ENCODE measurements around the gene USP34. TPM values are rescaled to one million over a fixed set of nuclear protein-coding genes. Genes with fewer than 3 reads are reported as not detected.

Gene USP34
- total RNA-seq, 5 donors from 2014 or later (not counting 1 experiment from before 2014, with no cell fraction given): 118 to 193 (median 132) TPM

GRCh38 chr2:61419129-61419528, 51.8 kb downstream of the USP34 start:
- POLR2A ChIA-PET: interaction anchor here (0.6 to 0.8 kb wide), 3 partner anchors 40 to 1429 kb away, joined by 3 to 11 read pairs (median 4); no protein-coding TSS in a partner anchor
- DNase-seq (peak in 5 of 35 experiments; percentile 11 to 34 (median 15)), ATAC-seq (replicated peaks in 1 of 4) (peak in 2 of 4 experiments; percentile 43 to 64)
- H3K36me3 ChIP-seq (ENCODE audit: control insufficient read depth in 2 of 2, extremely low read depth in 1 of 2, insufficient read depth in 1 of 2, low read length in 1 of 2): peaks cover 0 to 4% of the 10 kb centered on the region in 2 donors
- peak overlapping the region in 1 of 2 donors; percentile 49 for H3K27ac Mint-ChIP-seq
- CTCF ChIA-PET: interaction anchor here in 1 of 2 donors (0.6 kb wide), 1 partner anchor 28 kb away, joined by 3 read pairs; no protein-coding TSS in a partner anchor
- no peak overlapping the region for H3K27ac ChIP-seq (ENCODE audit: low read length)
- H3K4me1 Mint-ChIP-seq: peaks cover 57 to 70% (median 62%) of the 10 kb centered on the region in 3 donors
- H3K4me1 ChIP-seq (ENCODE audit: control insufficient read depth in 1 of 2, extremely low read depth in 1 of 2, insufficient read depth in 2 of 2, low read length in 2 of 2): peaks cover 14 to 24% of the 10 kb centered on the region in 2 experiments
- H3K36me3 Mint-ChIP-seq: peaks cover 8% of the 10 kb centered on the region
- H3K9me3 ChIP-seq: no peaks in the 10 kb centered on the region
- H3K27me3 ChIP-seq (replicated peaks in 1 of 2; ENCODE audit: control insufficient read depth in 2 of 2, extremely low read depth in 1 of 2, insufficient read depth in 2 of 2, low read length in 1 of 2): no peaks in the 10 kb centered on the region
- H3K27me3 Mint-ChIP-seq: no peaks in the 10 kb centered on the region
- no peak overlapping the region for H3K4me3 ChIP-seq (ENCODE audit: control insufficient read depth in 1 of 2, extremely low read depth in 1 of 2, low read length in 1 of 2)
- no peaks in the 10 kb centered on the region for H3K9me3 Mint-ChIP-seq
- no peak overlapping the region for H3K4me3 Mint-ChIP-seq
- 4% methylated on average over 2 of the region's 5 CpGs for WGBS (ENCODE audit: insufficient coverage)

DNA sequence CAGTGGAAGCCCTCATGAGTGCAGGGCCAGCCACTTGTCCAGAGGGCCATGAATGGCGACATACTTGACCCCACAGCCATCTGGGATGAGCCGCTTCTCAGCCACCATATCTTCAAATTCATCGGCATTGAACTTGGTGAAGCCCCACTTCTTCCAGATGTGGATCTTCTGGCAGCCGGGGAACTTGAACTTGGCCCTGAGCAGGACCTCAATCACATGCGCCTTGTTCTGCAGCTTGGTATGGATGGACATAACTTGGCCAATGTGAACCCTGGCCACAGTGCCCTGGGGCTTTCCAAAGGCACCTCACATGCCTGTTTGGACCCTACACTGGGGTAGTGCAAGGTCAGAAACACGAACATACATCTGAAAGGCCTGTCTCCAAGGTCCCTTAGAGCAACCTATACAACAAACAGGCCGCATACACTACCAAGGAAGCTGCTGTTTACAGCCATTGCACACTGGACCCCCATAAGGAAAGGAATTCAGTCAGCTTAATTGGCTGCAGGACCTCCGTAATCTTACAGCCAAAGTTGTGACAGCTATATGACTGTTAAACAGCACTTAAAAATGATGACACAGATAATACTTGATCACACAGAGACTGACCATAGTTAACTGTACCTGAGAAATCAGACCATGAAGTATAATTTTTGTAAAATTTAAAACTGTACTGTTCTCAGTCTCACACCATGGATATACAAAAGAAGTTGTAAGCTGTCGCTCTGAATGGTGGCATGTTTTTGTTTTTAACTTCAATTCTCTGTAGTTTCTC, 53.8 kb downstream of the USP34 start:
- Histone ChIP-seq H3K36me3 (ENCODE audit: control insufficient read depth in 2 of 2, extremely low read depth in 1 of 2, insufficient read depth in 1 of 2, low read length in 1 of 2) (peaks cover 0 to 4% of the 10 kb centered on the region in 2 donors), H3K27me3 (replicated peaks in 1 of 2; ENCODE audit: control insufficient read depth in 2 of 2, extremely low read depth in 1 of 2, insufficient read depth in 2 of 2, low read length in 1 of 2) (no peaks in the 10 kb centered on the region), H3K9me3 (no peaks in the 10 kb centered on the region), H3K4me3 (ENCODE audit: control insufficient read depth in 1 of 2, extremely low read depth in 1 of 2, low read length in 1 of 2) (no peak overlapping the region), H3K27ac (ENCODE audit: low read length) (no peak overlapping the region), H3K4me1 (ENCODE audit: control insufficient read depth in 1 of 2, extremely low read depth in 1 of 2, insufficient read depth in 2 of 2, low read length in 2 of 2) (peaks cover 14 to 15% of the 10 kb centered on the region in 2 experiments)
- no peaks in the 10 kb centered on the region for H3K27me3 Mint-ChIP-seq
- 95% methylated on average over 5 of the region's 9 CpGs for WGBS (ENCODE audit: insufficient coverage)
- ATAC-seq (replicated peaks in 1 of 4) (no peak), DNase-seq (no peak)
- ChIA-PET POLR2A (interaction anchor here in 1 of 2 donors (0.5 kb wide), 1 partner anchor 13 kb away, joined by 5 read pairs; no protein-coding TSS in a partner anchor), CTCF (interaction anchor here in 1 of 2 donors (1.4 kb wide), 1 partner anchor 9 kb away, joined by 5 read pairs; no protein-coding TSS in a partner anchor)
- H3K4me3 Mint-ChIP-seq: no peak overlapping the region
- peaks cover 41 to 52% (median 46%) of the 10 kb centered on the region in 3 donors for H3K4me1 Mint-ChIP-seq
- H3K9me3 Mint-ChIP-seq: no peaks in the 10 kb centered on the region
- H3K27ac Mint-ChIP-seq: no peak overlapping the region
- peaks cover 8% of the 10 kb centered on the region for H3K36me3 Mint-ChIP-seq

GRCh38 chr2:61415265-61415664, 55.6 kb downstream of the USP34 start:
- DNase-seq (no peak), ATAC-seq (replicated peaks in 1 of 4) (no peak)
- Mint-ChIP-seq H3K36me3 (peaks cover 19% of the 10 kb centered on the region), H3K4me3 (no peak overlapping the region), H3K27me3 (no peaks in the 10 kb centered on the region), H3K9me3 (no peaks in the 10 kb centered on the region), H3K27ac (peak overlapping the region in 1 of 2 donors; percentile 13), H3K4me1 (peaks cover 41 to 47% (median 43%) of the 10 kb centered on the region in 3 donors)
- POLR2A ChIA-PET: no interaction called here
- peaks cover 4 to 9% of the 10 kb centered on the region in 2 experiments for H3K4me1 ChIP-seq (ENCODE audit: control insufficient read depth in 1 of 2, extremely low read depth in 1 of 2, insufficient read depth in 2 of 2, low read length in 2 of 2)
- CTCF ChIA-PET: interaction anchor here in 1 of 2 donors (1.2 kb wide), 1 partner anchor 118 kb away, joined by 3 read pairs; no protein-coding TSS in a partner anchor
- no peak overlapping the region for H3K4me3 ChIP-seq (ENCODE audit: control insufficient read depth in 1 of 2, extremely low read depth in 1 of 2, low read length in 1 of 2)
- H3K27ac ChIP-seq (ENCODE audit: low read length): no peak overlapping the region
- peaks cover 0 to 4% of the 10 kb centered on the region in 2 donors for H3K36me3 ChIP-seq (ENCODE audit: control insufficient read depth in 2 of 2, extremely low read depth in 1 of 2, insufficient read depth in 1 of 2, low read length in 1 of 2)
- WGBS (ENCODE audit: insufficient coverage): no CpG with 5 or more reads among the region's 1 CpG
- H3K9me3 ChIP-seq: no peaks in the 10 kb centered on the region
- no peaks in the 10 kb centered on the region for H3K27me3 ChIP-seq (replicated peaks in 1 of 2; ENCODE audit: control insufficient read depth in 2 of 2, extremely low read depth in 1 of 2, insufficient read depth in 2 of 2, low read length in 1 of 2)

GRCh38 chr2:61414674-61415073, 56.2 kb downstream of the USP34 start:
- H3K4me1 ChIP-seq (ENCODE audit: control insufficient read depth in 1 of 2, extremely low read depth in 1 of 2, insufficient read depth in 2 of 2, low read length in 2 of 2): peaks cover 4 to 6% of the 10 kb centered on the region in 2 experiments
- no peaks in the 10 kb centered on the region for H3K27me3 Mint-ChIP-seq
- H3K4me3 Mint-ChIP-seq: no peak overlapping the region
- ChIA-PET CTCF (no interaction called here), POLR2A (no interaction called here)
- H3K27me3 ChIP-seq (replicated peaks in 1 of 2; ENCODE audit: control insufficient read depth in 2 of 2, extremely low read depth in 1 of 2, insufficient read depth in 2 of 2, low read length in 1 of 2): no peaks in the 10 kb centered on the region
- H3K4me1 Mint-ChIP-seq: peaks cover 42 to 46% (median 43%) of the 10 kb centered on the region in 3 donors
- H3K9me3 ChIP-seq: no peaks in the 10 kb centered on the region
- peaks cover 0 to 10% of the 10 kb centered on the region in 2 donors for H3K36me3 ChIP-seq (ENCODE audit: control insufficient read depth in 2 of 2, extremely low read depth in 1 of 2, insufficient read depth in 1 of 2, low read length in 1 of 2)
- no peaks in the 10 kb centered on the region for H3K9me3 Mint-ChIP-seq
- peaks cover 22% of the 10 kb centered on the region for H3K36me3 Mint-ChIP-seq
- H3K4me3 ChIP-seq (ENCODE audit: control insufficient read depth in 1 of 2, extremely low read depth in 1 of 2, low read length in 1 of 2): no peak overlapping the region
- DNase-seq (no peak), ATAC-seq (replicated peaks in 1 of 4) (no peak)
- WGBS (ENCODE audit: insufficient coverage): no CpG with 5 or more reads among the region's 3 CpGs
- no peak overlapping the region for H3K27ac ChIP-seq (ENCODE audit: low read length)
- H3K27ac Mint-ChIP-seq: no peak overlapping the region

DNA sequence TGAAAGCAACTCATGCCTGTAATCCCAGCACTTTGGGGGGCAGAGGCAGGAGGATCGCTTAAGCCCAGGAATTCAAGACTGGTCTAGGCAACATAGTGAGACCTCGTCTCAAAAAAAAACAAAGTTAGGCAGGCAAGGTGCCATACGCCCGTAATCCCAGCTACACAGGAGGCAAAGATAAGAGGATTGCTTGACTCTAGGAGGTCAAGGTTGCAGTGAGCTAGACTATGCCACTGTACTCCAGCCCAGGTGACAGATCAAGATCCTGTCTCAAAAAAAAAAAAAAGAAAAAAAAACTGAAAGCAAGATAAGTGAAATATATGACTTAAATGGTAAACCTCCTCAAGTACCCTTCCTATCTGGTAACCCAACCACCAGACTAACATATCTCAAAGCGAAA, 59.8 kb downstream of the USP34 start:
- no peak overlapping the region for H3K27ac ChIP-seq (ENCODE audit: low read length)
- POLR2A ChIA-PET: interaction anchor here in 1 of 2 donors (0.6 kb wide), 2 partner anchors 25 to 113 kb away, joined by 3 to 7 read pairs; no protein-coding TSS in a partner anchor
- DNase-seq: no peak
- peaks cover 37 to 44% (median 42%) of the 10 kb centered on the region in 3 donors for H3K4me1 Mint-ChIP-seq
- no peak for ATAC-seq (replicated peaks in 1 of 4)
- no peak overlapping the region for H3K4me3 ChIP-seq (ENCODE audit: control insufficient read depth in 1 of 2, extremely low read depth in 1 of 2, low read length in 1 of 2)
- no peaks in the 10 kb centered on the region for H3K9me3 ChIP-seq
- CTCF ChIA-PET: interaction anchor here in 1 of 2 donors (0.6 kb wide), 2 partner anchors 49 to 174 kb away, joined by 3 to 4 read pairs; no protein-coding TSS in a partner anchor
- no peaks in the 10 kb centered on the region for H3K9me3 Mint-ChIP-seq
- WGBS (ENCODE audit: insufficient coverage): 100% methylated on average over 4 of the region's 5 CpGs
- H3K27me3 Mint-ChIP-seq: no peaks in the 10 kb centered on the region
- peak overlapping the region; percentile 28 to 44 for H3K27ac Mint-ChIP-seq
- peaks cover 28% of the 10 kb centered on the region for H3K36me3 Mint-ChIP-seq
- no peaks in the 10 kb centered on the region for H3K27me3 ChIP-seq (replicated peaks in 1 of 2; ENCODE audit: control insufficient read depth in 2 of 2, extremely low read depth in 1 of 2, insufficient read depth in 2 of 2, low read length in 1 of 2)
- no peaks in the 10 kb centered on the region for H3K4me1 ChIP-seq (ENCODE audit: control insufficient read depth in 1 of 2, extremely low read depth in 1 of 2, insufficient read depth in 2 of 2, low read length in 2 of 2)
- peaks cover 0 to 7% of the 10 kb centered on the region in 2 donors for H3K36me3 ChIP-seq (ENCODE audit: control insufficient read depth in 2 of 2, extremely low read depth in 1 of 2, insufficient read depth in 1 of 2, low read length in 1 of 2)
- H3K4me3 Mint-ChIP-seq: no peak overlapping the region

GRCh38 chr2:61410185-61410584, 60.7 kb downstream of the USP34 start:
- Histone ChIP-seq H3K36me3 (ENCODE audit: control insufficient read depth in 2 of 2, extremely low read depth in 1 of 2, insufficient read depth in 1 of 2, low read length in 1 of 2) (peaks cover 0 to 11% of the 10 kb centered on the region in 2 donors), H3K27ac (ENCODE audit: low read length) (no peak overlapping the region), H3K4me3 (ENCODE audit: control insufficient read depth in 1 of 2, extremely low read depth in 1 of 2, low read length in 1 of 2) (no peak overlapping the region), H3K9me3 (no peaks in the 10 kb centered on the region), H3K27me3 (replicated peaks in 1 of 2; ENCODE audit: control insufficient read depth in 2 of 2, extremely low read depth in 1 of 2, insufficient read depth in 2 of 2, low read length in 1 of 2) (no peaks in the 10 kb centered on the region), H3K4me1 (ENCODE audit: control insufficient read depth in 1 of 2, extremely low read depth in 1 of 2, insufficient read depth in 2 of 2, low read length in 2 of 2) (no peaks in the 10 kb centered on the region)
- DNase-seq (no peak), ATAC-seq (replicated peaks in 1 of 4) (no peak)
- no peak overlapping the region for H3K4me3 Mint-ChIP-seq
- no peaks in the 10 kb centered on the region for H3K9me3 Mint-ChIP-seq
- ChIA-PET POLR2A (interaction anchor here (0.6 to 0.7 kb wide), 3 partner anchors 10 to 114 kb away, joined by 3 to 7 read pairs (median 3); no protein-coding TSS in a partner anchor), CTCF (interaction anchor here in 1 of 2 donors (0.6 kb wide), 2 partner anchors 41 to 171 kb away, joined by 3 to 4 read pairs; no protein-coding TSS in a partner anchor)
- H3K4me1 Mint-ChIP-seq: peaks cover 35 to 41% (median 36%) of the 10 kb centered on the region in 3 donors
- H3K36me3 Mint-ChIP-seq: peaks cover 35% of the 10 kb centered on the region
- WGBS (ENCODE audit: insufficient coverage): no CpG with 5 or more reads among the region's 3 CpGs
- H3K27me3 Mint-ChIP-seq: no peaks in the 10 kb centered on the region
- H3K27ac Mint-ChIP-seq: peak overlapping the region in 1 of 2 donors; percentile 36

Measured in T-cell (primary cell).